ENCODE measurements around the gene GPR156.
"Not testable (repeated sequence)": the region's sequence is repeated elsewhere in the genome, so short reads cannot be mapped to it uniquely, and the experiment has no call there.

GPR156 gene

GRCh38 chr3:120155694-120156093, 129.3 kb downstream of the GPR156 start:
- not testable (repeated sequence) for H3K4me1 ChIP-seq (ENCODE audit: control insufficient read depth, insufficient read depth, low read length); H3K27me3 ChIP-seq (ENCODE audit: control insufficient read depth, insufficient read depth, low read length); H3K4me3 ChIP-seq (ENCODE audit: low read depth, low read length); H3K9me3 ChIP-seq (ENCODE audit: control insufficient read depth, insufficient read depth, low read length); H3K36me3 ChIP-seq (ENCODE audit: control insufficient read depth, insufficient read depth, low read length); H3K9ac ChIP-seq (ENCODE audit: low read depth, low read length)

GRCh38 chr3:120155108-120155507, 129.9 kb downstream of the GPR156 start:
- Histone ChIP-seq H3K9ac (ENCODE audit: low read depth, low read length) (no peak overlapping the region), H3K4me3 (ENCODE audit: low read depth, low read length) (no peak overlapping the region), H3K27me3 (ENCODE audit: control insufficient read depth, insufficient read depth, low read length) (no peaks in the 10 kb centered on the region), H3K9me3 (ENCODE audit: control insufficient read depth, insufficient read depth, low read length) (peaks cover 8% of the 10 kb centered on the region), H3K36me3 (ENCODE audit: control insufficient read depth, insufficient read depth, low read length) (no peaks in the 10 kb centered on the region), H3K4me1 (ENCODE audit: control insufficient read depth, insufficient read depth, low read length) (no peaks in the 10 kb centered on the region)

- no peaks in the 10 kb centered on the region for H3K36me3 ChIP-seq (ENCODE audit: control insufficient read depth, insufficient read depth, low read length)
- peaks cover 8% of the 10 kb centered on the region for H3K9me3 ChIP-seq (ENCODE audit: control insufficient read depth, insufficient read depth, low read length)
- no peak overlapping the region for H3K4me3 ChIP-seq (ENCODE audit: low read depth, low read length)
- H3K27me3 ChIP-seq (ENCODE audit: control insufficient read depth, insufficient read depth, low read length), result no peaks in the 10 kb centered on the region
- no peaks in the 10 kb centered on the region for H3K4me1 ChIP-seq (ENCODE audit: control insufficient read depth, insufficient read depth, low read length)
- H3K9ac ChIP-seq (ENCODE audit: low read depth, low read length), result no peak overlapping the region
Observed at GRCh38 chr3:120153294-120153693, 131.7 kb downstream of the GPR156 start.

- no peak overlapping the region for H3K9ac ChIP-seq (ENCODE audit: low read depth, low read length)
- no peak overlapping the region for H3K4me3 ChIP-seq (ENCODE audit: low read depth, low read length)
- H3K27me3 ChIP-seq (ENCODE audit: control insufficient read depth, insufficient read depth, low read length), result no peaks in the 10 kb centered on the region
- H3K36me3 ChIP-seq (ENCODE audit: control insufficient read depth, insufficient read depth, low read length), result no peaks in the 10 kb centered on the region
- no peaks in the 10 kb centered on the region for H3K4me1 ChIP-seq (ENCODE audit: control insufficient read depth, insufficient read depth, low read length)
- peaks cover 8% of the 10 kb centered on the region for H3K9me3 ChIP-seq (ENCODE audit: control insufficient read depth, insufficient read depth, low read length)
Observed at GRCh38 chr3:120151791-120152190, 133.2 kb downstream of the GPR156 start.

GRCh38 chr3:120148187-120148949, 136.7 kb downstream of the GPR156 start:
- H3K9me3 ChIP-seq (ENCODE audit: control insufficient read depth, insufficient read depth, low read length), result no peaks in the 10 kb centered on the region
- no peaks in the 10 kb centered on the region for H3K27me3 ChIP-seq (ENCODE audit: control insufficient read depth, insufficient read depth, low read length)
- no peaks in the 10 kb centered on the region for H3K4me1 ChIP-seq (ENCODE audit: control insufficient read depth, insufficient read depth, low read length)
- H3K9ac ChIP-seq (ENCODE audit: low read depth, low read length), result no peak overlapping the region
- no peaks in the 10 kb centered on the region for H3K36me3 ChIP-seq (ENCODE audit: control insufficient read depth, insufficient read depth, low read length)
- H3K4me3 ChIP-seq (ENCODE audit: low read depth, low read length), result no peak overlapping the region

GRCh38 chr3:120147072-120147871, 137.8 kb downstream of the GPR156 start:
- no peaks in the 10 kb centered on the region for H3K9me3 ChIP-seq (ENCODE audit: control insufficient read depth, insufficient read depth, low read length)
- no peak overlapping the region for H3K4me3 ChIP-seq (ENCODE audit: low read depth, low read length)
- no peaks in the 10 kb centered on the region for H3K36me3 ChIP-seq (ENCODE audit: control insufficient read depth, insufficient read depth, low read length)
- no peak overlapping the region for H3K9ac ChIP-seq (ENCODE audit: low read depth, low read length)
- H3K27me3 ChIP-seq (ENCODE audit: control insufficient read depth, insufficient read depth, low read length), result no peaks in the 10 kb centered on the region
- H3K4me1 ChIP-seq (ENCODE audit: control insufficient read depth, insufficient read depth, low read length), result no peaks in the 10 kb centered on the region

GRCh38 chr3:120145542-120146285, 139.3 kb downstream of the GPR156 start:
- no peak overlapping the region for H3K9ac ChIP-seq (ENCODE audit: low read depth, low read length)

GRCh38 chr3:120144267-120144666, 140.8 kb downstream of the GPR156 start:
- no peaks in the 10 kb centered on the region for H3K9me3 ChIP-seq (ENCODE audit: control insufficient read depth, insufficient read depth, low read length)
- H3K4me1 ChIP-seq (ENCODE audit: control insufficient read depth, insufficient read depth, low read length), result no peaks in the 10 kb centered on the region
- H3K4me3 ChIP-seq (ENCODE audit: low read depth, low read length), result no peak overlapping the region
- H3K27me3 ChIP-seq (ENCODE audit: control insufficient read depth, insufficient read depth, low read length), result no peaks in the 10 kb centered on the region
- H3K36me3 ChIP-seq (ENCODE audit: control insufficient read depth, insufficient read depth, low read length), result no peaks in the 10 kb centered on the region
- H3K9ac ChIP-seq (ENCODE audit: low read depth, low read length), result no peak overlapping the region

More at GRCh38 chr3:120145542-120146285, 139.3 kb downstream of the GPR156 start:
- Histone ChIP-seq H3K27me3 (ENCODE audit: control insufficient read depth, insufficient read depth, low read length) (no peaks in the 10 kb centered on the region), H3K4me3 (ENCODE audit: low read depth, low read length) (no peak overlapping the region), H3K4me1 (ENCODE audit: control insufficient read depth, insufficient read depth, low read length) (no peaks in the 10 kb centered on the region), H3K36me3 (ENCODE audit: control insufficient read depth, insufficient read depth, low read length) (no peaks in the 10 kb centered on the region), H3K9me3 (ENCODE audit: control insufficient read depth, insufficient read depth, low read length) (no peaks in the 10 kb centered on the region)

- no peak overlapping the region for H3K9ac ChIP-seq (ENCODE audit: low read depth, low read length)
- H3K9me3 ChIP-seq (ENCODE audit: control insufficient read depth, insufficient read depth, low read length), result no peaks in the 10 kb centered on the region
- no peaks in the 10 kb centered on the region for H3K27me3 ChIP-seq (ENCODE audit: control insufficient read depth, insufficient read depth, low read length)
- H3K4me1 ChIP-seq (ENCODE audit: control insufficient read depth, insufficient read depth, low read length), result no peaks in the 10 kb centered on the region
- no peaks in the 10 kb centered on the region for H3K36me3 ChIP-seq (ENCODE audit: control insufficient read depth, insufficient read depth, low read length)
- H3K4me3 ChIP-seq (ENCODE audit: low read depth, low read length), result no peak overlapping the region
Observed at GRCh38 chr3:120143676-120144075, 141.3 kb downstream of the GPR156 start.

- no peaks in the 10 kb centered on the region for H3K36me3 ChIP-seq (ENCODE audit: control insufficient read depth, insufficient read depth, low read length)
- H3K4me3 ChIP-seq (ENCODE audit: low read depth, low read length), result no peak overlapping the region
- no peak overlapping the region for H3K9ac ChIP-seq (ENCODE audit: low read depth, low read length)
- H3K4me1 ChIP-seq (ENCODE audit: control insufficient read depth, insufficient read depth, low read length), result no peaks in the 10 kb centered on the region
- no peaks in the 10 kb centered on the region for H3K27me3 ChIP-seq (ENCODE audit: control insufficient read depth, insufficient read depth, low read length)
- no peaks in the 10 kb centered on the region for H3K9me3 ChIP-seq (ENCODE audit: control insufficient read depth, insufficient read depth, low read length)
Observed at GRCh38 chr3:120142236-120142635, 142.8 kb downstream of the GPR156 start.

GRCh38 chr3:120140098-120140742, 144.8 kb downstream of the GPR156 start:
- H3K9me3 ChIP-seq (ENCODE audit: control insufficient read depth, insufficient read depth, low read length), result no peaks in the 10 kb centered on the region
- H3K9ac ChIP-seq (ENCODE audit: low read depth, low read length), result no peak overlapping the region
- no peaks in the 10 kb centered on the region for H3K36me3 ChIP-seq (ENCODE audit: control insufficient read depth, insufficient read depth, low read length)
- no peaks in the 10 kb centered on the region for H3K4me1 ChIP-seq (ENCODE audit: control insufficient read depth, insufficient read depth, low read length)
- no peaks in the 10 kb centered on the region for H3K27me3 ChIP-seq (ENCODE audit: control insufficient read depth, insufficient read depth, low read length)
- no peak overlapping the region for H3K4me3 ChIP-seq (ENCODE audit: low read depth, low read length)

Data from iPS-15b (cell line).